ENCODE results near the gene CDC34.

The CDC34 gene

DNA sequence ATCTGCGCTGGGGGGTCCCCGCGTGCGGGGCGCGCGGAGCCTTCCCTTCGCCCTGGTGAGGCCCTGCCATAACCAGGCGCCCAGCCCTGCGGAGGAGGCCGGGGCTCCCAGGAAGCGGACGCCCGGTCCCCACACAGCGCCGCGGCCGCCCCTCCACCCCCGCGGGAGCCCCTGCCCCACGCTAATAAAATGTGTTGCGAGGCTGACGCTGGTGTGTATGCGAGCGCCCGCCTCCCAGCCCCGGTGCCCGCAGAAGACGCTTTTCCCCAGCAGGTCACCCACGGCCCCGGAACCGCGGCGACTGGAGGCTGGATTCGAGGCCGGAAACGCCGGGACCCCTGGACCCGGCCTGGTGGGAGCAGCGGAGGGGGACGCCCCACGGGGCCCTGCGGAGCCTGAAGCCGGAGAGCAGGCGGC, 12.1 kb upstream of the CDC34 start:
- no peak for DNase-seq (ENCODE audit: low read depth)

DNA sequence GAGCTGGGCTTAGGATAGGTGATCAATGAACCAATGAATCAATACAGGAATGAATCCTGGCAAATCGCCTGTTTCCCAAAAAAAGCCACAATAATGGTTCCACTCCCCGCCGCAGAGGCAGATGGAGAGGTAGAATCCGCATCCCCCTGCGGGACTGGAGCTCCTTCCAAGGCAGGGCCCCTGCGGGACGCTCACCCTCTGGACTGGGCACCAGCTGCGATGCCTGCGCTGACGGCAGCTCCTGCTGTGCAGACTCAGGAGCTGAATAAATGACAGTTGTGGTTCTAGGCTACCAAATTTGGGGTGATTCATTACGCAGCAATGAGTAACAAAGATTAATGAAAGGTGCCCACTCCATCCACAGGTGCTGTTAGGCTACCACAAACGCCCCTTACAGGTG, 8.8 kb upstream of the CDC34 start:
- no peak for DNase-seq (ENCODE audit: low read depth)

DNA sequence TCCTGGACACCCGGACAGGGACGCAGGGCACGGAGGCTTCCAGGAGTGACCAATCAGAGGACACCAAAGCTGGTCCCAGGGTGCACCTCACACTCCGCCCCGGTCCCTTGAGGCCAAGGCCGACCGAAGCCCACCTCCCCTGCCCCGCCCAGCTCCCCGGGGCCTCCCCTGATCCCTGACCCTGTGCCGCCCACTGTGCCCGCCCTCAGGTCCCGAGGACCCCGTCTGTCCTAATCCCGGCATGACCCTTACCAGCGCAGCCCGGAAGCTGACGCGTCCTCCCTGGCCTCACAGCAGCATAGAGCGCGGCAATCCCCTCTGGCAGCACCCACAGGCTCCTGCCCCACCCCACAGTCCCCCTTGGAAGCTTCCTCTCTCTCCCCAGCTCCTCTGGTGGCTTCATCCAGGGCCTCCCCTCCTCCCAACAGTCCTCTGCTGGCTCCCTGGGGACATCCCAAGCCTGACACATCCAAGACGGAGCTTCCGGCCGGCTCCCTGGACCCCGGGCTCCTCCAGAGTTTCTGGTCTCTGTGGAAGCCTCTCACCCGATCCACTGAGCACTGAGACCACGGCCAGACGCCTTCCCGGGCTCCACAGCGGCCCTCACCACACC, 7.4 kb upstream of the CDC34 start:
- no peak for DNase-seq (ENCODE audit: low read depth)

DNA sequence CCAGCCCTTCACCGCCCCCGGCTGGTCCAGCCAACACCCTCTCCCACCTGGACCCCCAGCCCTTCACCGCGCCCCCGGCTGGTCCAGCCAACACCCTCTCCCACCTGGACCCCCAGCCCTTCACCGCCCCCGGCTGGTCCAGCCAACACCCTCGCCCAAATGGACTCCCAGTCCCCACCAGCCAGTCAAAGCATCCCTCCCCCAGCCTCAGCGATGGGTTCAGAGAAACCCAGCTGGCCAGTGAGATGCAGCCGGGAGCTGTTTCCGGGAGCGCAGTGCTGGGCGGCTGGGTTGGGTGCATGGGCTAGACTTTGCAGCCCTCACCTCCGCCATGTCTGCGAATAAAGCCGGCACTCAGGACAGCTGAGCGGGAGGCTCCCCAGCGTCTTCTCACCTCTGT, 6.5 kb upstream of the CDC34 start:
- no peak for DNase-seq (ENCODE audit: low read depth)

DNA sequence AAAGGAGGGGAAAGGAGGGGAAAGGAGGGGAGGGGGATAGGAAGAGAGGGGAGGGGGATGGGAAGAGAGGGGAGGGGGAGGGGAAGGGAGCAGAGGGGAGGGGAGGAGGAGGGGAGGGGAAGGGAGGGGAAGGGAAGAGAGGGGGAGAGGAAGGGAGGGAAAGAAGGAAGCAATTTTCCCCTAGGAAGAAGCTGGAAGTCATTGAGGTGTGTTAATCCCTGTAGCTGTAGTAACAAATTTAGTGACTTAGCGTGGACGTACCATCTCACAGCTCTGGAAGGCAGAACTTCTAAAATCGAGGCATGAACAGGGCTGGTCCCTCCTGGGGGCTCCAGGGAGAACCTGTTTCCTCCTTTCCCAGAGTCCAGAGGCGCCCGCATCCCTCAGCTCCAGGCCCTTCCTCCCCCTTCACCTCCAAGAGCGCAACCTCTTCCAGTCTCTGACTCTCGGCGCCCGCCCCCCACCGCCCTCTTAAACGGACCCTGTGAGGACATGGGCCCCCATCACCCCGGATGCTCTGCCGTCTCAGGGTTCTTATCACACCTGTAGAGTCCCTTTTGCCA, 5.6 kb upstream of the CDC34 start:
- DNase-seq (ENCODE audit: low read depth) = no peak

DNA sequence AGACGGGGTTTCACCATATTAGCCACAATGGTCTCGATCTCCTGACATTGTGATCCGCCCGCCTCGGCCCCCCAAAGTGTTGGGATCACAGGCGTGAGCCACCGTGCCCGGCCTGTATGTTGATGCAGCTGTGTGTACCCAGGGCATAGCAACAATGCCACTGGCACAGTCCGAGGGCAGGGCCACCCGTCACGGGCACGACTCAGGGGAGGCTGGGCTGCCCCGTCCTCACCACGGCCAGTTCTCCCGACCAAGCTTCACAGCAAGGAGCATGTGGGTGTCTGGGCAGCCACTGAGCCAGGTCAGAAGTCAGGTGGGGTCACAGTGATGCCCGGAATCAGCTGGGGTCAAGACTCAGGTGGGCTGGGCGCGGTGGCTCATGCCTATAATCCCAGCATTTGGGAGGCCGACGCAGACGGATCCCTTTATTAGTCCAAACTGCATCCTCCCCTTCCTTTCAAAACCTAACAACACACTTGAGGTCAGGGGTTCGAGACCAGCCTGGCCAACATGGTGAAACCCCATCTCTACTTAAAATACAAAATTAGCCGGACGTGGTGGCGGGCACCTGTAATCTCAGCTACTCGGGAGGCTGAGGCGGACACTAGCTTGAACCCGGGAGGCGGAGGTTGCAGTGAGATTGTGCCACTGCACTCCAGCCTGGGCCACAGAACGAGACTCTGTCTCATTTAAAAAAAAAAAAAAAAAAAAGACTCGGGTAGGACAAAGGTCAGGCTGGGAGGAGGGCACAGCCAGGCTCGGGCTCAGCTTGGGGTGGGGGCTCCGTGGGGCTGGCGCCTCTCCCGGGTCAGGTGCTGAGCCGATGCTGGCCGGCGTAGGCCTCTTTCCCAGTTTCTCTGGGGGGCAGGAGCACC, 1.2 kb upstream of the CDC34 start:
- DNase-seq (ENCODE audit: low read depth) = no peak

DNA sequence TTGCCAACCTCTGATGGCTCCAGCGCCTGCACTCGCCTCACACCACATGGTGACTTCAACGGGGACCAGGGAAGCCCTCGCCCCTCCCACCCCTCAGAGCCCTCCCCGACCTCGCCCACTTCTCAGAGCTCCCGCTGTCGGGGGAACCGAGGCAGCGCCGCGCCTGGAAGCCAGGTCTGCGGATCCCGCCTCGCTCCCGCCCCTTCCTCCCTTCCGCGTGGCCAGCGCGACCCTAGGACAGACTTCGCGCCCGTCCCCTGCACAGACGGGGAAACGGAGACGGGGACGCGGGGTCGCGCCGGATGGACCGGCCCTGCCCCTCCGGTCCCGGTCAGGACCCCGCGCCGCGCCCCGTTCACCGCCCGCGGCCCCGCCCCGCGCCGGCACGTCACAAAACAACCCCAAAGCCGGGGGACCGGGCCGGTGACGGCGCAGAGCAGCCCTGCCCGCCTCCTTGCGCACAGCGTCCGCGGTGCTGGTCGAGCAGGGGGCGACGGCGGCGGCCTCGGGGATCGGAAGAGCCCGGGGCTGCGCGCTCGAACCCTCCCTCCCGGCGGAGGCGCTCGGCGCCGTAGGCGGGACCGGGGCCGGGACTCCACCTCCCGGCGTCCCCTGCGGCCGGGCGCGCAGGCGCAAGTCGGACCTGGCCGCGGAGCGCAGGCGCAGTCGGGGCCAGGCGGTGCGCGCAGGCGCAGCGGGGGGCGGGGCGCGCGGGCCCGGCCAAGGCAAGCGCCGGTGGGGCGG, 379 bp upstream of the CDC34 start:
- peak; percentile 87 for DNase-seq (ENCODE audit: low read depth)

DNA sequence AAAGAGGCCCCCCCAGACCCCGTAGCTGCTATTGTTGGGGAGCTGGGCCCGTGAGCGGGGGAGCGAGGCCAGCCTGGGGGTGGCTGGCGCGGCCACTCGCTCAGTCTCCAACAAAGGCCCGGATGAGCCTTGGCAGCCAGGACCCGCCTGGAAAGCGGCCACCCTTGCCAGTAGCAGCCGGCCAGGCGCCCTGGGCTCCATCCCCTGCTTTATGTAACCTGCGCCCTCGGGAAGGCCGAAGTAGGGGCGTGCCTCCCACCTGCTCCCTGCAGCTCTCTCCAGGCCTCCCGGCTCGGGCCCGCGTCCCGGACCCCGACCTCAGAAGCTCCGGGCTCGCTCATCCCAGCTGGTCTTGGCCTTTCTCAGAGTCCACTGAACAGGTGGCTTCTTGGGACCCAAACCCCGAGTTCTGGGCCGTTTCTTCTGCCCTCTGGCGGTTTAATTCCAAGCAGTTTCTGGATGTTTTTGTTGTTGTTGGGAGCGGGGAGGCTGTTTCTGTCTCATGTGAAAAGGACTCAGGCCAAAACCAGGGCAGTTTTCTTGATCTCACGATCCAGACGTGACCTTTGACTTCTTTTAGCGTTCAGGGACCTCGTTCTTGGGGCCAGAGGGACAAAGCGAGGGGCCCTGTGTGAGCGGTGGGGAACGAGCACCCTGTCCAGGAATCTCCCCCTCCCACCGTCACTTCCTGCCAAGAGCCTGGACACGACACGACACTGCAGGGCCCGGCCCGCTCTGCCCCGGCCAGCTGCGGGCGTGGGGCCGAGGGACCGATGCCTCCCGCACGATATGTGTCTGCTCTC, 1.2 kb downstream of the CDC34 start:
- DNase-seq (ENCODE audit: low read depth) = no peak

DNA sequence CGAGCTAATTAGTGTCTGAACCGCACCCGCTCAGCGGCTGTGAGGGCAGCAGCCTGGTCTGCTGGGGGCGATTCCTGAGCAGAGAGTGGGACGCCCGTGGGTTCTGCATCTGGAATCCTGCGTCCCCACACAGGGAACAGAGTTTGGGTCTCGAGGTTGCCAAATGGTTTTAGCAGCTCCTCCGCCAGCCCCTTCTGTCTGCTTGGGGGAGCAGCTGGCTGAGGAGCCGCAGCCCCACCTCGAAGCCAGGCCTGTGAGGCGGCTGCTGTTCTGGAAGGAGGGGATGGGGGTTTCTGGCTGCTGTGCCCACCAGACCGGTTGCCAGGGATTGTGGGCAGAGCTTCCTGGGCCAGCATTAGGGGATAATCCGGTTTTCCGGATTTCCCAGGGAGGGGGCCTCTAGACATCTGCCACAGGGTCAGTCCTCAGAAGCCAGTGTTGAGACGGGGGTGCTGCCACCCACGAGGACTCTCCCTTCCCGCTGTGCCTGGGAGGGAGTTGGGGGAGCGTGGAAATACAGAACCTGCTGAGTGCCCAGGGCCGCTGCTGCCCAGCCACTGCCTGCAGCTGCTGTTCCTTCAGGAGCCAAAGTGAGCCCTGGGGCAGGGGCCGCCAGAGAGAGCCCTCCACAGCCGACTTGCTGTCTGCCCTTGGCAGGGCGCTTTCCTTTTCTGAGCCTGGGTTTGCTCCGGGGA, 2.0 kb downstream of the CDC34 start:
- DNase-seq (ENCODE audit: low read depth) = no peak

DNA sequence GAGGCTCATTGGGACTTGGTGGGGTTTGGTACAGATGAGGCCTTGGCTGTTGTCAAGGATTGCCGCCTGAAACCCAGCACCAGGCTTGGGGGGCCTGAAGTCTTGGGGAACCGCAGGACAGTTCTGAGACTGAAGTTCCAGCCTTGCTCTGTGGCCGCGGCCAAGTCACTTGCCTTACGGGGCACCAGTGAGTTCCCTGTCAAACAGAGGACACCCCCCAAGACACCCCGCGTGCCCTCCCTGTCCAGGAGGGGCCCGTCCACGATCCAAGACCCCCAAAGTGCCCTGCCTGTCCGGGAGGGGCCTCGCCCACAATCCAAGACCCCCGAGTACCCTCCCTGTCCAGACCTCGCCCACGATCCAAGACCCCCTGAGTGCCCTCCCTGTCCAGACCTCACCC, 2.5 kb downstream of the CDC34 start:
- no peak for DNase-seq (ENCODE audit: low read depth)

DNA sequence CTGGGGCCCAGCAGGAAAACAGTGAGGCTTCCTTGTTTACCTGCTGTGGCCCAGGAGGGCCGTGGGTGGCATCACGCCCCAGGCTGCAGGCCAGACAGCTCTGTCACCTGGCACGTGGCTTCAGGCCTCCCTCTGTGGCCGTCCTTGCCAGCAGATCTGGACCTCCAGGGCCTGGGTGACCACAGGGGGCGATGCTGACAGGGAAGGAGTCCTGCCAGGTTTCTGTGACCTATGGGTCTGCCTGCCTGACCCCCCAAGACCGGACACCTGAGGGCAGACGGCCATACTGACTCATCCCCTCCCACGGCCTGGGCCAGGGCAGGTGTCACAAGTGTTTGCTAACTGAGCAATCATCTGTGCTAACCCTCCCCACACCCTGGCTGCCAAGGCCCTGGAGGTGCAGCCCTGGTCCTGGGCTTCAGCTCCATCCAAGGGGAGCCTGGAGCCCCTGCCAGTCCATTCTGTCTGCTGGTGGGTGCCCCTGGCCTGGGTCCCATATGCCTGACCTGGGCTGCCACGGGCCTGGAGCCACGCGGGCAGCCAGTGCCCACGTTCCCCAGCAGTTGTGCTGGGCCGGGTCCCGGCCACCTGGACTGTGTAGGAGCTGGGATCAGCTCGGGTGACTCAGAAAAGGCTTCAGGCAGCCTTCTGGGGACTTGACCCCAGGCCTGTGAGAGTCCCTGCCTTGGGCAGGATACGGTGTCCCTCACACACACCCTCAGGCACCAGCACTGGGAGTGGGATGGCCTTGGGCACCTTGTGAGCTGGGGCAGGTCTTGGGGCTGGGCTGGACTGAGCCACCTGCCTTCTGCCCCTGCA, 3.7 kb downstream of the CDC34 start:
- no peak for DNase-seq (ENCODE audit: low read depth)

DNA sequence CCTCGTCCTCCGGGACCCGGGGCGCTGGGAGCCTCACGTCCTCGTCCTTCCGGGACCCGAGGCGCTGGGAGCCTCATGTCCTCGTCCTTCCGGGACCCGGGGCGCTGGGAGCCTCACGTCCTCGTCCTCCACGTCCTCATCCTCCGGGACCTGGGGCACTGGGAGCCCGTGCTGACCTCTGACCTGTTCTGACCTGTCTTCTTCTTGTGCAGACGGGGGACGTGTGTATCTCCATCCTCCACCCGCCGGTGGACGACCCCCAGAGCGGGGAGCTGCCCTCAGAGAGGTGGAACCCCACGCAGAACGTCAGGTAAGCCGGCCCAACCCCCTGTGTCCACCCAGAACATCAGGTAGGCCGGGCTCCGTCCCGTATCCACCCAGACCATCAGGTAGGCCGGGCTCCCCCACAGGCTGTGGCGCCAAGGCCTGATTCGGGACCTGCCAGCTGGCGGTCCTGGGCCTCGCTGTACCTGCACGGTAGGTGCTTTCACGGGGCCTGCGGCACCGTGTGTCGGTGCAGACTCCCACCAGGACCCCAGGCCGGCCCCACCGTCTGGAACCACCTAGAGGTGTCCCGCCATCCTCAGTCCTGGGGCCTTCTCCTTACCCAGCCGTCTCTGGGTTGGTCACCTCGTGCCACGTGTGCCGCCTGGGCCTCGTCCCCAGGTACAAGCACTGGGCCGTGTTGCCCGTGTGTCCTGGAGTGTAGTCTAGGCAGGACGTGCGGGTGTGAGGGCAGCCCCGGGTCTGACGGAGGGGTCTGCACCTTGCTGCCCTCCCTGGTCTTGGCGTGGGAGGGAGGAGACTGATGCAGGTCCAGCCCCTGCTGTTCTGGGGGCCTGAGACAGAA, 4.7 kb downstream of the CDC34 start:
- DNase-seq (ENCODE audit: low read depth) = no peak

DNA sequence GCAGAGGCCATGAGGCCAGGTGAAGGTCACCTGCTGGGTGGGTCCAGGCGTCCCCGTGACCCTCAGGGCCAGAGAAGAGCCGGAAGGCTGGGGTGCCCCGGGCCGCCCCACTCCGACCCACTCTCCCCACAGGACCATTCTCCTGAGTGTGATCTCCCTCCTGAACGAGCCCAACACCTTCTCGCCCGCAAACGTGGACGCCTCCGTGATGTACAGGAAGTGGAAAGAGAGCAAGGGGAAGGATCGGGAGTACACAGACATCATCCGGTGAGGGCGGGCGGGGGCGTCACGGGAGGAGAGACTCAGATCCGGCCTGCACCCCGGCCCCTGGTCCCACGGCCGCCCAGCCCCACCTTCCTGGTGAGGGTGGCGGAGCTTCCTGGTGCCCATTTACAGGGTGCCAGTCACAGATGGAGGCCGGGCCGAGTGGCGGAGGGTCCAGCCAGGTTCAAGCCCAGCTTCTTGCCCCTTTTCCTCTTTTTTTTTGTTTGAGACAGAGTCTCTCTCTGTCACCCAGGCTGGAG, 5.4 kb downstream of the CDC34 start:
- no peak for DNase-seq (ENCODE audit: low read depth)

DNA sequence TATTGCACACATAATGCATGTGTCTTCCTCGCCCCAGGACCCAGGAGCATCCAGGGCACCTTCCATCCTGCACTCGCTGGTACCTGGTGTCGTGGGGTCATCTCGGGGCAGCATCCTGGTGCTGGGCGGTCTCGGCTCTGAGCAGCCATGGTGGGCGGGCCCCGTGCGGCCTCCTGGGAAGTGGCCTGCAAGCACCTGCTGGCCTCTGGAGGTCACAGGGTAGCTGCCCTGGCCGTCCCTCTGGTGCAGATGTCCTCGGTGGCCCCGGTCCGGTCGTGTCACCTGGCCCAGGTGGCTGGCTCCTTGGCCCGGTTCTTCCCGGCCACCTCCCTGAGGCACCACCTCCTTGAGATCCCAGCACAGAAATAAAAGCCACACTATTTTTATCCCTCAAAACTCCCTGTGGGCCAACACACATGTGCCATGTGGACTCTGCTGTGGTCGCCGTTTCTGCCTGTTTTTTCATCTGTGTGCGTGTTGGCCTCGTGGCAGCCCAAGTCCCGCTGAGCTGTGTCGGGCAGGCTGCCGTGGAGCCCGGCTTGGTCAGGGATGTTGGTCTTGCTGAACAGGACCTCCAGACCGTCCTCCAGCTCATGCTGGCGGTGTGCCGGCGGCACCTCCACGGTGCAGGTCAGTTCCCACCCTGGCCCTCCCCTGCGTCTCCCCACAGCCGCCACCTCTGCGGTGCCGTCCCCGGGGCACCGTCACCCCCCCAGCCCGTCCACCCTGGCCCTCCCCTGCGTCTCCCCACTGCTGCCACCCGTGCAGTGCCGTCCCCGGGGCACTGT, 7.3 kb downstream of the CDC34 start:
- no peak for DNase-seq (ENCODE audit: low read depth)

DNA sequence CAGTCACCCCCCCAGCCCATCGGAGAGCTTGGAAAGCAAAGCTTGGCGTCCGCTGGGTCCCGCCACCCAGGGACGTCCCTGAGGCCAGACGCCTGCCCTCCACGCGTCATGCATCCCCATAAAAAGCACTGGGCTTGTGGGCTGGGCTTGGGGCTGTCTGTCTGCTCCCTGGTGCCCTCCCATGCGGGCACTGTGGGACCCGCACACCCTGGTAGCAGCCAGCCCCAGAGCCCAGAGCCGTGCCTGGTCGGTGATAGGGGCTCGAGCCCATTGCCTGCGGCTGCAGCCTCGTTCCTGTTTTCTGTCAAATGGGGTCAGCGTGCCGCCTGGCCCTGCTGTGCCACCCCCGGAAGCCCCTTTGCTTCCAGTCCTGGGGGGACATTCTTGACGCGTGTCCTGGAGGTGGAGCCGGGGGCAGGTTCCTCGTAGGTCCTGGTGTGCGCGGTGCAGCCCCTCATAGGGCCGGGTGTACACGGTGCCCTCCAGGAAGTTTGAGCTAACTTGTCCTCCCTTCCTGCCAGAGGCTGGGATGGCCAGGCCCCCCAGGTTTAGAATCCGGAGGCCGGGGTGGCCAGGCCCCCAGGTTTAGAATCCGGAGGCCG, 8.0 kb downstream of the CDC34 start:
- DNase-seq (ENCODE audit: low read depth) = no peak

DNA sequence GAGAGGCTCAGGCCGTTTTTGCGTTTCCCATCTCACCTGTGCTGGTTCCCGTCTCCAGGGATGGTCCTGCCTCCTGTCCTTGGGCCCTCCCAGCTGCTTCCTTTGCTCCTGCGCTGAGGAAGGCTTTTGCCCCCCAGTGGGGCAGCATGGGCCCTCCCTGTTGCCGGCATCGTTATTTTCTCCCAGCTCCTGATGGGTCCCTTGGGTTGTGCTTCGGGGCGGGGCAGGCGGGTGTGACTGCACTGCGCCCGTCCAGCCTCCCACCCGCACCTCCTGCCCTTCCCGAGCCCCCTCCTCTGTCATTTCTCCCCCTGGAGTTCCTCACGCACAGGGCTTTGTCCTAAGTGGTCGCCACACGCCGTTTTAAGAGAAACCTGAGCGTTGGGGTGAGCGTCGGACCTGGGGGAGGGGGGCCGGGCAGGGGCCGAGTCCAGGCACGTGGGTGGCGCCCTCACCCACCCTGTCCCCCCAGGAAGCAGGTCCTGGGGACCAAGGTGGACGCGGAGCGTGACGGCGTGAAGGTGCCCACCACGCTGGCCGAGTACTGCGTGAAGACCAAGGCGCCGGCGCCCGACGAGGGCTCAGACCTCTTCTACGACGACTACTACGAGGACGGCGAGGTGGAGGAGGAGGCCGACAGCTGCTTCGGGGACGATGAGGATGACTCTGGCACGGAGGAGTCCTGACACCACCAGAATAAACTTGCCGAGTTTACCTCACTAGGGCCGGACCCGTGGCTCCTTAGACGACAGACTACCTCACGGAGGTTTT, 9.5 kb downstream of the CDC34 start:
- no peak for DNase-seq (ENCODE audit: low read depth)

DNA sequence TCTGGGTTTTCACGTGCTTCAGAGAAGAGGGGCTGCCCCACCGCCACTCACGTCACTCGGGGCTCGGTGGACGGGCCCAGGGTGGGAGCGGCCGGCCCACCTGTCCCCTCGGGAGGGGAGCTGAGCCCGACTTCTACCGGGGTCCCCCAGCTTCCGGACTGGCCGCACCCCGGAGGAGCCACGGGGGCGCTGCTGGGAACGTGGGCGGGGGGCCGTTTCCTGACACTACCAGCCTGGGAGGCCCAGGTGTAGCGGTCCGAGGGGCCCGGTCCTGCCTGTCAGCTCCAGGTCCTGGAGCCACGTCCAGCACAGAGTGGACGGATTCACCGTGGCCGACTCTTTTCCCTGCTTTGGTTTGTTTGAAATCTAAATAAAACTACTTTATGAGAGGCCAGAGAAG, 10.1 kb downstream of the CDC34 start:
- DNase-seq (ENCODE audit: low read depth) = no peak
